B cell (primary cell): Measurements from ENCODE around the gene CLOCK. TPM values are rescaled to one million over a fixed set of nuclear protein-coding genes. Genes with fewer than 3 reads are reported as not detected.

Experiments
- ATAC-seq: fragments of 200-7000 bp; cut with Tn5 transposase; one replicate; pipeline ENCODE4 v1.10.0; 2021; ENCODE audit warnings: low read depth, mild to moderate bottlenecking, moderate number of reproducible peaks, moderate library complexity
- CTCF ChIA-PET: fragments of 350-600 bp; sonication (Branson Sonifier 250); formaldehyde crosslinking; loops from one replicate; lab custom pipeline; 2021; ENCODE audit warnings: antibody characterized with exemption, inconsistent platforms; lab: Charles Lee
- POLR2A ChIA-PET: fragments of 350-600 bp; sonication (Branson Sonifier 250); formaldehyde crosslinking; loops from one replicate; lab custom pipeline; 2021; ENCODE audit warnings: antibody characterized with exemption; lab: Charles Lee
- DNase-seq: peaks from one replicate; pipeline ENCODE4 v3.0.0; 2013
- H2AFZ ChIP-seq: 2 replicates; pipeline ENCODE4 v1.6.1; 2012; ENCODE audit warnings: mild to moderate bottlenecking, low read depth, low read length; ENCODE audit not compliant: insufficient read depth, poor library complexity, severe bottlenecking
- H3K27ac ChIP-seq, 2 donors: 1 replicate in 1 of 2; 2 replicates in 1 of 2; pipeline ENCODE4 v1.5.1; 2012 to 2013; ENCODE audit warnings: low read length in 2 of 2, mild to moderate bottlenecking in 2 of 2, moderate library complexity in 1 of 2
- H3K27me3 ChIP-seq, 4 experiments: fragments of 200-600 bp in 1 of 4; sonication (generic) in 1 of 4; replicated peaks in 1 of 4; 1 replicate in 2 of 4; 2 replicates in 2 of 4; pipeline versions ENCODE4 v1.6.1 to v1.7.0; 2013 to 2016; ENCODE audit warnings: low read length in 3 of 4, mild to moderate bottlenecking in 2 of 4, mixed read lengths in 1 of 4, moderate library complexity in 1 of 4; ENCODE audit not compliant: insufficient read depth in 4 of 4, control insufficient read depth in 3 of 4; ENCODE audit errors: control extremely low read depth in 1 of 4
- H3K36me3 ChIP-seq, 2 experiments: replicated peaks in 1 of 2; 1 replicate in 1 of 2; 2 replicates in 1 of 2; pipeline versions ENCODE4 v1.6.1 to v1.7.1; 2013; ENCODE audit warnings: low read length in 1 of 2; ENCODE audit not compliant: insufficient read depth in 2 of 2, control insufficient read depth in 1 of 2; ENCODE audit errors: control extremely low read depth in 1 of 2, extremely low read depth in 1 of 2
- H3K4me1 ChIP-seq, 2 donors: fragments of 200-600 bp in 1 of 2; sonication (generic) in 1 of 2; 1 replicate in 1 of 2; 2 replicates in 1 of 2; pipeline versions ENCODE4 v1.5.1 to v1.6.1; 2013 to 2017; ENCODE audit warnings: low read length in 2 of 2; ENCODE audit not compliant: control insufficient read depth in 2 of 2, insufficient read depth in 2 of 2
- H3K4me2 ChIP-seq: replicated peaks from 2 replicates; pipeline ENCODE3; 2012; ENCODE audit warnings: mild to moderate bottlenecking, low read depth, low read length; ENCODE audit not compliant: poor library complexity, severe bottlenecking
- H3K4me3 ChIP-seq, 5 experiments: fragments of 200-600 bp in 1 of 5; sonication (generic) in 1 of 5; 1 replicate in 3 of 5; 2 replicates in 2 of 5; pipeline versions ENCODE4 v1.5.1 to v1.7.0; 2011 to 2016; ENCODE audit warnings: low read length in 4 of 5, mild to moderate bottlenecking in 4 of 5, low read depth in 2 of 5, control low read depth in 1 of 5, moderate library complexity in 1 of 5; ENCODE audit not compliant: insufficient read depth in 1 of 5; ENCODE audit errors: control extremely low read depth in 1 of 5, extremely low read depth in 1 of 5
- H3K79me2 ChIP-seq: fragments of 200-600 bp; sonication (generic); one replicate; pipeline ENCODE4 v1.6.0; 2016; ENCODE audit warnings: low read length; ENCODE audit not compliant: control insufficient read depth, insufficient read depth
- H3K9ac ChIP-seq: fragments of 200-600 bp; sonication (generic); 2 replicates; pipeline ENCODE4 v1.6.1; 2017; ENCODE audit warnings: mild to moderate bottlenecking, low read length, moderate library complexity
- H3K9me3 ChIP-seq, 3 donors: one replicate each; pipeline versions ENCODE4 v1.6.1 to v1.7.1; 2013; ENCODE audit warnings: low read length in 2 of 3; ENCODE audit not compliant: control insufficient read depth in 2 of 3, insufficient read depth in 1 of 3; ENCODE audit errors: control extremely low read depth in 1 of 3
- H4K20me1 ChIP-seq: 2 replicates; pipeline ENCODE4 v1.6.0; 2012; ENCODE audit warnings: mild to moderate bottlenecking, low read length; ENCODE audit not compliant: insufficient read depth, control insufficient read depth, poor library complexity, severe bottlenecking
- H3K27ac Mint-ChIP-seq: one replicate; pipeline ENCODE4 v1.8.0; 2021; ENCODE audit warnings: mixed read lengths
- H3K27me3 Mint-ChIP-seq: one replicate; pipeline ENCODE4 v1.8.0; 2021; ENCODE audit warnings: mixed read lengths
- H3K4me1 Mint-ChIP-seq: one replicate; pipeline ENCODE4 v1.8.0; 2021; ENCODE audit warnings: mixed read lengths
- H3K4me3 Mint-ChIP-seq: one replicate; pipeline ENCODE4 v1.8.0; 2021; ENCODE audit warnings: mixed read lengths
- H3K9me3 Mint-ChIP-seq: one replicate; pipeline ENCODE4 v1.8.0; 2022; ENCODE audit warnings: mixed read lengths; ENCODE audit not compliant: insufficient read depth
- CTCF ChIP-seq: fragments of 200-600 bp; IDR thresholded peaks from one replicate; pipeline ENCODE4 v1.8.0; 2022; ENCODE audit warnings: antibody characterized with exemption, mild to moderate bottlenecking
- EZH2 ChIP-seq: IDR thresholded peaks from 2 replicates; pipeline ENCODE4 v1.6.1; 2012; ENCODE audit warnings: borderline replicate concordance, low read depth, mild to moderate bottlenecking, moderate library complexity, low read length; ENCODE audit not compliant: insufficient read depth, poor library complexity, severe bottlenecking
- WGBS: methylation state at CpG from one replicate; pipeline ENCODE4 v1.1.5; 2013; ENCODE audit warnings: missing lambda C conversion rate; ENCODE audit not compliant: insufficient coverage; 5-methylcytosine and 5-hydroxymethylcytosine counted together
- intact Hi-C: fragments of 100-400 bp; cut with micrococcal nuclease; formaldehyde crosslinking; loops from one replicate; pipeline ENCODE4 v1.10.0; 2022
- polyA plus RNA-seq: library from polyadenylated mRNA; depleted of rRNA; stranded (reverse); fragments of >200 nt; gene quantifications from 2 replicates; pipeline ENCODE4 v1.2.3, GENCODE V29; 2012
- total RNA-seq, 2 donors: library from RNA; stranded (reverse); fragments of 120-200 nt in 1 of 2; gene quantifications; 1 replicate in 1 of 2; 2 replicates in 1 of 2; pipeline versions ENCODE4 v1.2.3 to v1.2.4, GENCODE V29; 2013 to 2022

The CLOCK gene
- total and polyA plus RNA-seq, 2 donors (not counting 1 experiment from before 2014, with no cell fraction given), result 2.8 to 14.2 TPM

DNA sequence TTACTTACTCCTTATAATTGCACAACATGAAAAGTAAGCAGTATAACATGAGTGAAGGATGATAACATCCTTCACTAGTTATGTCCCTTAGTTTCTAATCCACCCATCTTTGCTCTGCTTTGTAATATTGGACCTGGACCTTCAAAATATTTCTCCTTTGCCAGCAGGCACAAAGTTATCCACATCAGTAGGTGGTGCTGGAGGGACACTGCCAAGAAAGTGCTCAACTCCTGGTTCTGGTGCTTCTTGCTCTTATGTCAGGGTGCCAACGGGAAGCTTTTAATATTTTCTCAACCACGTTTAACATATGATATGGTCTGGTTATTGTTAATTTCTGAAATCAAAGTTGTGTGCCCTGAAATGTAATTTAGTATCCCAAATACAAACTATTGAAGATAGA lies 101.9 kb downstream of the CLOCK start:
- no peaks in the 10 kb centered on the region for H3K9me3 Mint-ChIP-seq
- intact Hi-C loops, result no loop called here
- H3K36me3 ChIP-seq, result peaks cover 7 to 40% of the 10 kb centered on the region in 2 experiments
- no peak overlapping the region for H3K27ac ChIP-seq
- POLR2A ChIA-PET, result no interaction called here
- no peak for ATAC-seq
- CTCF ChIA-PET, result interaction anchor here (0.6 to 2.6 kb wide), 8 partner anchors 9 to 452 kb away, joined by 3 to 12 read pairs (median 4); no protein-coding TSS in a partner anchor
- H4K20me1 ChIP-seq, result no peaks in the 10 kb centered on the region
- peaks cover 2% of the 10 kb centered on the region for H3K4me1 Mint-ChIP-seq
- H3K9me3 ChIP-seq, result no peaks in the 10 kb centered on the region
- peak; percentile 8 for DNase-seq
- WGBS, result 100% methylated on average over 1 of the region's 2 CpGs
- no peaks in the 10 kb centered on the region for H3K27me3 Mint-ChIP-seq
- no peaks in the 10 kb centered on the region for H3K4me1 ChIP-seq
- H3K4me3 ChIP-seq, result no peak overlapping the region
- no peak overlapping the region for H3K27ac Mint-ChIP-seq
- H2AFZ ChIP-seq, result no peak overlapping the region
- no peak overlapping the region for H3K9ac ChIP-seq
- no peaks in the 10 kb centered on the region for H3K79me2 ChIP-seq
- H3K4me2 ChIP-seq, result no peak overlapping the region
- no peaks in the 10 kb centered on the region for H3K27me3 ChIP-seq
- no peak overlapping the region for H3K4me3 Mint-ChIP-seq
- TF ChIP-seq EZH2 (no peak), CTCF (no peak)

DNA sequence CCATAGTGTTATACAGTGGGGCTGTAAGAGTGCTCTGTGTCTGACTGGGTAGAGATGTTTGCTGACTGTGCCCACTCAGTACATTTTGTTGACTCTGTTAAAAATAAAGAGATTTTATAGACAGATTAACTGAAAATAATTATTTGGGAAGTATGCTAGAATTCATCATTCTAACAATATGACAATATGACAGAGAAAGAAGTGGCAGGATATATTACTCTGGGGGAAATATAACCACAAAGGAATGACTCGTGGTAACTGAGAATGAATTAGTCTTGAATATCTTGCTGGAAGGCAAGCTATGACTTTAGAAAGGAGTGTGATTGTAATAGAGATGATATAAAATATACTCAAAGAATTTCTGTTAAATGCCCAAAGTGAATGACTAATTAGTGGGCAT lies 104.2 kb downstream of the CLOCK start:
- no peaks in the 10 kb centered on the region for H3K27me3 ChIP-seq
- H3K4me2 ChIP-seq, result no peak overlapping the region
- no CpG with 5 or more reads among the region's 1 CpG for WGBS
- ChIA-PET CTCF (interaction anchor here (1.5 kb wide), 1 partner anchor 293 kb away, joined by 3 read pairs; no protein-coding TSS in a partner anchor), POLR2A (no interaction called here)
- TF ChIP-seq EZH2 (no peak), CTCF (no peak)
- Mint-ChIP-seq H3K27me3 (no peaks in the 10 kb centered on the region), H3K4me1 (peaks cover 2% of the 10 kb centered on the region), H3K9me3 (no peaks in the 10 kb centered on the region), H3K27ac (no peak overlapping the region), H3K4me3 (no peak overlapping the region)
- ATAC-seq (no peak), DNase-seq (no peak)
- no peaks in the 10 kb centered on the region for H3K9me3 ChIP-seq
- no peak overlapping the region for H3K9ac ChIP-seq
- no peak overlapping the region for H3K27ac ChIP-seq
- no peaks in the 10 kb centered on the region for H3K4me1 ChIP-seq
- H3K79me2 ChIP-seq, result no peaks in the 10 kb centered on the region
- intact Hi-C loops, result no loop called here
- no peaks in the 10 kb centered on the region for H4K20me1 ChIP-seq
- H3K36me3 ChIP-seq, result peaks cover 6 to 32% of the 10 kb centered on the region in 2 experiments
- H3K4me3 ChIP-seq, result no peak overlapping the region
- no peak overlapping the region for H2AFZ ChIP-seq
